ENCODE results near the gene ZBTB8A.

- no peak for TF ChIP-seq EZH2 (IDR thresholded peaks at IDR 0.05; ENCODE audit: borderline replicate concordance, control insufficient read depth, low read depth, low read length)
- TF ChIP-seq, protein P1, sequence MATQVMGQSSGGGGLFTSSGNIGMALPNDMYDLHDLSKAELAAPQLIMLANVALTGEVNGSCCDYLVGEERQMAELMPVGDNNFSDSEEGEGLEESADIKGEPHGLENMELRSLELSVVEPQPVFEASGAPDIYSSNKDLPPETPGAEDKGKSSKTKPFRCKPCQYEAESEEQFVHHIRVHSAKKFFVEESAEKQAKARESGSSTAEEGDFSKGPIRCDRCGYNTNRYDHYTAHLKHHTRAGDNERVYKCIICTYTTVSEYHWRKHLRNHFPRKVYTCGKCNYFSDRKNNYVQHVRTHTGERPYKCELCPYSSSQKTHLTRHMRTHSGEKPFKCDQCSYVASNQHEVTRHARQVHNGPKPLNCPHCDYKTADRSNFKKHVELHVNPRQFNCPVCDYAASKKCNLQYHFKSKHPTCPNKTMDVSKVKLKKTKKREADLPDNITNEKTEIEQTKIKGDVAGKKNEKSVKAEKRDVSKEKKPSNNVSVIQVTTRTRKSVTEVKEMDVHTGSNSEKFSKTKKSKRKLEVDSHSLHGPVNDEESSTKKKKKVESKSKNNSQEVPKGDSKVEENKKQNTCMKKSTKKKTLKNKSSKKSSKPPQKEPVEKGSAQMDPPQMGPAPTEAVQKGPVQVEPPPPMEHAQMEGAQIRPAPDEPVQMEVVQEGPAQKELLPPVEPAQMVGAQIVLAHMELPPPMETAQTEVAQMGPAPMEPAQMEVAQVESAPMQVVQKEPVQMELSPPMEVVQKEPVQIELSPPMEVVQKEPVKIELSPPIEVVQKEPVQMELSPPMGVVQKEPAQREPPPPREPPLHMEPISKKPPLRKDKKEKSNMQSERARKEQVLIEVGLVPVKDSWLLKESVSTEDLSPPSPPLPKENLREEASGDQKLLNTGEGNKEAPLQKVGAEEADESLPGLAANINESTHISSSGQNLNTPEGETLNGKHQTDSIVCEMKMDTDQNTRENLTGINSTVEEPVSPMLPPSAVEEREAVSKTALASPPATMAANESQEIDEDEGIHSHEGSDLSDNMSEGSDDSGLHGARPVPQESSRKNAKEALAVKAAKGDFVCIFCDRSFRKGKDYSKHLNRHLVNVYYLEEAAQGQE (IDR thresholded peaks at IDR 0.05; ENCODE audit: low read depth, low read length): no peak
- TF ChIP-seq, protein P2, sequence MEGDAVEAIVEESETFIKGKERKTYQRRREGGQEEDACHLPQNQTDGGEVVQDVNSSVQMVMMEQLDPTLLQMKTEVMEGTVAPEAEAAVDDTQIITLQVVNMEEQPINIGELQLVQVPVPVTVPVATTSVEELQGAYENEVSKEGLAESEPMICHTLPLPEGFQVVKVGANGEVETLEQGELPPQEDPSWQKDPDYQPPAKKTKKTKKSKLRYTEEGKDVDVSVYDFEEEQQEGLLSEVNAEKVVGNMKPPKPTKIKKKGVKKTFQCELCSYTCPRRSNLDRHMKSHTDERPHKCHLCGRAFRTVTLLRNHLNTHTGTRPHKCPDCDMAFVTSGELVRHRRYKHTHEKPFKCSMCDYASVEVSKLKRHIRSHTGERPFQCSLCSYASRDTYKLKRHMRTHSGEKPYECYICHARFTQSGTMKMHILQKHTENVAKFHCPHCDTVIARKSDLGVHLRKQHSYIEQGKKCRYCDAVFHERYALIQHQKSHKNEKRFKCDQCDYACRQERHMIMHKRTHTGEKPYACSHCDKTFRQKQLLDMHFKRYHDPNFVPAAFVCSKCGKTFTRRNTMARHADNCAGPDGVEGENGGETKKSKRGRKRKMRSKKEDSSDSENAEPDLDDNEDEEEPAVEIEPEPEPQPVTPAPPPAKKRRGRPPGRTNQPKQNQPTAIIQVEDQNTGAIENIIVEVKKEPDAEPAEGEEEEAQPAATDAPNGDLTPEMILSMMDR (IDR thresholded peaks at IDR 0.05 in 2 of 3, conservative IDR thresholded peaks at IDR 0.05 in 1 of 3; ENCODE audit: control insufficient read depth in 2 of 3, extremely low read depth in 1 of 3, insufficient read depth in 1 of 3, low read depth in 3 of 3, low read length in 3 of 3): no peak
- TF ChIP-seq TAF1 (IDR thresholded peaks at IDR 0.05; ENCODE audit: borderline replicate concordance, low read depth, low read length): no peak
- no peak for TF ChIP-seq CREM (IDR thresholded peaks at IDR 0.05; ENCODE audit: low read depth)
- TF ChIP-seq PKNOX1 (IDR thresholded peaks at IDR 0.05): no peak
- no peak for TF ChIP-seq TCF3 (IDR thresholded peaks at IDR 0.05; ENCODE audit: borderline replicate concordance, insufficient read depth, low read depth, low read length)
- no peak for TF ChIP-seq CBX3 (IDR thresholded peaks at IDR 0.05; ENCODE audit: borderline replicate concordance, low read depth)
- no peak for TF ChIP-seq CREB1 (IDR thresholded peaks at IDR 0.05; ENCODE audit: low read depth)
- TF ChIP-seq JUND (IDR thresholded peaks at IDR 0.05; ENCODE audit: low read depth, low read length): no peak
- no peak for TF ChIP-seq EGR1 (IDR thresholded peaks at IDR 0.05; ENCODE audit: borderline replicate concordance in 1 of 2, low read depth in 2 of 2, low read length in 2 of 2)
- no peak for TF ChIP-seq EP300 (IDR thresholded peaks at IDR 0.05; ENCODE audit: borderline replicate concordance in 1 of 2, control insufficient read depth in 1 of 2, low read depth in 2 of 2, low read length in 2 of 2)
- no peak for TF ChIP-seq CHD2 (IDR thresholded peaks at IDR 0.05; ENCODE audit: borderline replicate concordance, low read depth, low read length)
- TF ChIP-seq ZNF24 (IDR thresholded peaks at IDR 0.05): no peak
These were observed 79.5 kb downstream of the ZBTB8A start for GRCh38 chr1:32618673-32619221.
